Heart left ventricle (tissue), 16 donors: ENCODE measurements around the gene SBNO2. TPM values are rescaled to one million over a fixed set of nuclear protein-coding genes. Genes with fewer than 3 reads are reported as not detected.

Source experiments
- ATAC-seq, 4 donors: fragments of 200-7000 bp; cut with Tn5 transposase; one replicate each; pipeline ENCODE4 v1.9.1; 2020 to 2022; ENCODE audit warnings: moderate library complexity in 4 of 4, mild to moderate bottlenecking in 3 of 4, moderate number of reproducible peaks in 1 of 4
- DNase-seq, 5 donors: peaks; one replicate each; pipeline ENCODE4 v3.0.0-alpha.2; 2020
- H3K27ac ChIP-seq, 12 donors: fragments of 200-600 bp; sonication (generic) in 4 of 12; one replicate each; pipeline versions ENCODE4 v1.5.0 to v1.8.0; 2016 to 2022; ENCODE audit warnings: mild to moderate bottlenecking in 2 of 12
- H3K27me3 ChIP-seq, 9 donors: fragments of 200-600 bp; sonication (generic) in 2 of 9; one replicate each; pipeline versions ENCODE4 v1.5.1 to v1.8.0; 2016 to 2022; ENCODE audit warnings: mild to moderate bottlenecking in 3 of 9
- H3K36me3 ChIP-seq, 9 donors: fragments of 200-600 bp; sonication (generic) in 2 of 9; one replicate each; pipeline versions ENCODE4 v1.5.0 to v1.8.0; 2018 to 2022; ENCODE audit warnings: mild to moderate bottlenecking in 2 of 9
- H3K4me1 ChIP-seq, 12 donors: fragments of 200-600 bp; sonication (generic) in 4 of 12; one replicate each; pipeline versions ENCODE4 v1.5.0 to v1.8.0; 2016 to 2022; ENCODE audit warnings: mild to moderate bottlenecking in 3 of 12
- H3K4me3 ChIP-seq, 12 donors: fragments of 200-600 bp; sonication (generic) in 4 of 12; one replicate each; pipeline versions ENCODE4 v1.5.0 to v1.8.0; 2017 to 2022; ENCODE audit warnings: mild to moderate bottlenecking in 9 of 12, moderate library complexity in 4 of 12
- H3K9me3 ChIP-seq, 12 donors: fragments of 200-600 bp; sonication (generic) in 4 of 12; one replicate each; pipeline versions ENCODE4 v1.5.0 to v1.8.0; 2016 to 2022; ENCODE audit warnings: mild to moderate bottlenecking in 1 of 12
- CTCF ChIP-seq, 12 donors: fragments of 200-600 bp; sonication (generic) in 4 of 12; IDR thresholded peaks; one replicate each; pipeline versions ENCODE4 v1.5.0 to v1.8.0; 2018 to 2022; ENCODE audit warnings: antibody characterized with exemption in 12 of 12, mild to moderate bottlenecking in 5 of 12
- POLR2A ChIP-seq, 2 donors: fragments of 450-650 bp; IDR thresholded peaks; one replicate each; pipeline ENCODE4 v1.6.1; 2017; ENCODE audit warnings: antibody characterized with exemption in 2 of 2, mild to moderate bottlenecking in 2 of 2, moderate library complexity in 2 of 2
- WGBS, 4 donors: extraction: QIAGEN DNeasy Blood & Tissue Kit in 2 of 4; methylation state at CpG; one replicate each; pipeline versions ENCODE4 v1.1.5 to v1.1.7; 2013 to 2018; 5-methylcytosine and 5-hydroxymethylcytosine counted together
- intact Hi-C, 10 donors: fragments of 100-400 bp; cut with DNase I; formaldehyde crosslinking; loops; one replicate each; pipeline versions ENCODE4 v1.11.1 to v1.14.2; 2022
- polyA plus RNA-seq, 2 donors: library from polyadenylated mRNA; stranded (reverse); fragments of 200-250 nt; gene quantifications; one replicate each; pipeline ENCODE4 v1.2.3, GENCODE V29; 2013
- total RNA-seq, 9 donors: library from RNA; depleted of rRNA in 2 of 9; stranded (reverse); fragments of >200 nt in 2 of 9; fragmentation: NEBNext Ultra II Directional in 3 of 9; extraction: Animal tissue kit (Norgen Biotek cat#: 25700) in 3 of 9; gene quantifications; one replicate each; pipeline versions ENCODE4 v1.1.0 to v1.2.4, GENCODE V29; 2016 to 2023
- donor health status: ischemic (EF 13 %, LVEDD 7.1; RV severe dilation, severe dysfunction).
- donor health status: healthy with polysubstance abuse.
- donor health status: DM: no; HTN: yes; CAD: no.
- donor health status: DM: no; HTN: no; CAD: no.
- donor health status: ischemic (EF 25% LVEDD 6.9; RV normal size, moderate dysfunction).
- donor health status: ischemic (EF 25% LVEDD 5.7; RV mildly dilated, moderate dysfunction).
- donor health status: healthy.
- donor health status: DM: yes; HTN: yes; CAD: no.
- donor health status: ischemic (EF 35%, LVEDD 5.7; RV mildly dilated, moderate dysfunction).
- donor health status: nonischemic (EF 11% LVEDD 7.7; RV severe dilation, severe dysfunction).
- donor health status: DM: yes; HTN: yes; CAD: no.
- donor health status: PGD.
- donor health status: ischemic (EF 29% LVEDD 5.4; RV normal size, mild dysfunction).
- donor health status: nonischemic (EF 23%, LVEDD 6.1; RV moderate dilation, normal function).

The SBNO2 gene
- total and polyA plus RNA-seq, 11 donors, result 9.9 to 78.9 (median 18.7) TPM

GRCh38 chr19:1150333-1151036 lies 23.6 kb downstream of the SBNO2 start:
- H3K27me3 ChIP-seq, result no peaks in the 10 kb centered on the region
- no peaks in the 10 kb centered on the region for H3K9me3 ChIP-seq
- DNase-seq, result no peak
- ATAC-seq, result no peak
- no peak for TF ChIP-seq POLR2A (IDR thresholded peaks at IDR 0.05)
- no peak for TF ChIP-seq CTCF (IDR thresholded peaks at IDR 0.05)
- peaks cover 0 to 67% (median 24%) of the 10 kb centered on the region in 9 donors for H3K36me3 ChIP-seq
- intact Hi-C loops, result no loop called here
- no peak overlapping the region for H3K4me3 ChIP-seq
- WGBS, 4 donors, result 88 to 96% (median 90%) methylated on average over 8 to 33 of the region's 33 CpGs
- H3K27ac ChIP-seq, result peak overlapping the region in 4 of 12 donors; percentile 64 to 82 (median 72)
- H3K4me1 ChIP-seq, result peaks cover 9 to 51% (median 38%) of the 10 kb centered on the region in 12 donors

- H3K36me3 ChIP-seq, result peaks cover 0 to 69% (median 24%) of the 10 kb centered on the region in 9 donors
- no peaks in the 10 kb centered on the region for H3K27me3 ChIP-seq
- DNase-seq (no peak), ATAC-seq (no peak)
- 96 to 97% (median 97%) methylated on average over 28 to 39 of the region's 39 CpGs for WGBS, 4 donors
- H3K4me1 ChIP-seq, result peaks cover 9 to 41% (median 28%) of the 10 kb centered on the region in 12 donors
- H3K27ac ChIP-seq, result no peak overlapping the region
- intact Hi-C loops, result no loop called here
- H3K9me3 ChIP-seq, result no peaks in the 10 kb centered on the region
- no peak for TF ChIP-seq POLR2A (IDR thresholded peaks at IDR 0.05)
- TF ChIP-seq CTCF (IDR thresholded peaks at IDR 0.05), result no peak
- no peak overlapping the region for H3K4me3 ChIP-seq
These were observed 24.6 kb downstream of the SBNO2 start for GRCh38 chr19:1149259-1150045.

GRCh38 chr19:1147934-1148549 lies 26.0 kb downstream of the SBNO2 start:
- H3K4me1 ChIP-seq, result peaks cover 9 to 28% (median 25%) of the 10 kb centered on the region in 12 donors
- 90 to 94% (median 93%) methylated on average over 14 to 15 of the region's 15 CpGs for WGBS, 4 donors
- ATAC-seq, result no peak
- H3K9me3 ChIP-seq, result no peaks in the 10 kb centered on the region
- intact Hi-C loops, result no loop called here
- no peak overlapping the region for H3K4me3 ChIP-seq
- DNase-seq, result no peak
- no peaks in the 10 kb centered on the region for H3K27me3 ChIP-seq
- TF ChIP-seq POLR2A (IDR thresholded peaks at IDR 0.05), result no peak
- no peak for TF ChIP-seq CTCF (IDR thresholded peaks at IDR 0.05)
- H3K27ac ChIP-seq, result no peak overlapping the region
- H3K36me3 ChIP-seq, result peaks cover 0 to 72% (median 25%) of the 10 kb centered on the region in 9 donors
